GM12878 (cell line): ENCODE data around the gene PAQR7. TPM values are rescaled to one million over a fixed set of nuclear protein-coding genes. Genes with fewer than 3 reads are reported as not detected.

Source experiments
- JUND ChIP-seq: IDR thresholded peaks from 2 replicates; pipeline ENCODE4 v1.6.1; 2012; ENCODE audit warnings: low read depth, mild to moderate bottlenecking, low read length, improper control_type of control experiment, moderate library complexity
- KAT2A ChIP-seq: conservative IDR thresholded peaks from 2 replicates; pipeline ENCODE4 v1.6.1; 2011; ENCODE audit warnings: low read depth, low read length; ENCODE audit not compliant: control insufficient read depth
- MYC ChIP-seq: IDR thresholded peaks from 2 replicates; pipeline ENCODE4 v1.6.1; 2011; ENCODE audit warnings: mild to moderate bottlenecking, low read length, moderate library complexity, inconsistent platforms; ENCODE audit not compliant: insufficient read depth, insufficient replicate concordance, insufficient read length, severe bottlenecking
- PML ChIP-seq: IDR thresholded peaks from 2 replicates; pipeline ENCODE4 v1.6.1; 2012; ENCODE audit warnings: low read length, inconsistent platforms
- polyA plus RNA-seq, 11 experiments: library from polyadenylated mRNA; depleted of rRNA in 4 of 11; unstranded in 6 of 11; stranded (reverse) in 5 of 11; fragments of >200 nt; fragmentation: Nextera tagmentation in 4 of 11; fragmentation: Illumina TruSeq in 1 of 11; extraction: Ambion mirVana in 4 of 11; extraction: Trizol in 1 of 11; gene quantifications; 1 replicate in 1 of 11; 2 replicates in 10 of 11; pipeline versions ENCODE4 v1.2.1 to v1.2.3, GENCODE V29; 2011 to 2016; ENCODE audit warnings: inconsistent platforms in 2 of 11, missing spikeins in 2 of 11, low read depth in 1 of 11
- total RNA-seq, 4 experiments: library from RNA; depleted of rRNA in 3 of 4; stranded (reverse); fragments of >200 nt in 3 of 4; fragmentation: Illumina TruSeq in 1 of 4; extraction: Trizol in 1 of 4; gene quantifications; 2 replicates each; pipeline versions ENCODE4 v1.2.1 to v1.2.3, GENCODE V29; 2013 to 2021
- TF ChIP-seq, protein P1 (sequence below): fragments of 450-650 bp; formaldehyde crosslinking; IDR thresholded peaks from 2 replicates; pipeline ENCODE4 v1.5.0; 2022; ENCODE audit warnings: mild to moderate bottlenecking, missing genetic modification characterization
- TF ChIP-seq, protein P2 (sequence below): fragments of 450-650 bp; IDR thresholded peaks from 2 replicates; pipeline ENCODE4 v1.6.1; 2018; ENCODE audit warnings: mild to moderate bottlenecking, low read depth, moderate library complexity; ENCODE audit not compliant: partially characterized antibody
- TF ChIP-seq, protein P3 (sequence below): fragments of 150-350 bp; IDR thresholded peaks from 2 replicates; pipeline ENCODE4 v1.6.1; 2016; ENCODE audit warnings: low read depth, low read length

The PAQR7 gene
- total and polyA plus RNA-seq, 10 of the 15 experiments (the other 5 are each of a cell fraction or from before 2014, with no cell fraction given) = 1.1 to 8.8 (median 5.2) TPM

DNA sequence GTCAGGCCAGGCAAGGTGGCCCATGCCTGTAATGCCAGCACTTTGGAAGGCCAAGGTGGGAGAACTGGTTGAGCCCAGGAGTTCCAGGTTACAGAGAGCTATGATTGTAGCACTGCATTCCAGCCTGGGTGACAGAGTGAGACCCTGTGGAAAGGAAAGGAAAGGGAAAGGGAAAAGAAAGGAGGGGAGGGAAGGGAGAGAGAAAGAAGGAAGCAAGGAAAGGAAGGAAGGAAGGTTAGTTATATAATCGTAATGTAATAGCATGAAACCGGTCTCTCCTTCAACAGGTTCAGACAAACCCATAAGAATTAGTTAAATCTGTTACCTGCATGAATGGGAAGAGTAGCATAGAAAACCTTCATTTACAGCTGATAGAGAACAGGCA is 1.2 kb upstream of the PAQR7 start (continued):
- TF ChIP-seq, protein P1, sequence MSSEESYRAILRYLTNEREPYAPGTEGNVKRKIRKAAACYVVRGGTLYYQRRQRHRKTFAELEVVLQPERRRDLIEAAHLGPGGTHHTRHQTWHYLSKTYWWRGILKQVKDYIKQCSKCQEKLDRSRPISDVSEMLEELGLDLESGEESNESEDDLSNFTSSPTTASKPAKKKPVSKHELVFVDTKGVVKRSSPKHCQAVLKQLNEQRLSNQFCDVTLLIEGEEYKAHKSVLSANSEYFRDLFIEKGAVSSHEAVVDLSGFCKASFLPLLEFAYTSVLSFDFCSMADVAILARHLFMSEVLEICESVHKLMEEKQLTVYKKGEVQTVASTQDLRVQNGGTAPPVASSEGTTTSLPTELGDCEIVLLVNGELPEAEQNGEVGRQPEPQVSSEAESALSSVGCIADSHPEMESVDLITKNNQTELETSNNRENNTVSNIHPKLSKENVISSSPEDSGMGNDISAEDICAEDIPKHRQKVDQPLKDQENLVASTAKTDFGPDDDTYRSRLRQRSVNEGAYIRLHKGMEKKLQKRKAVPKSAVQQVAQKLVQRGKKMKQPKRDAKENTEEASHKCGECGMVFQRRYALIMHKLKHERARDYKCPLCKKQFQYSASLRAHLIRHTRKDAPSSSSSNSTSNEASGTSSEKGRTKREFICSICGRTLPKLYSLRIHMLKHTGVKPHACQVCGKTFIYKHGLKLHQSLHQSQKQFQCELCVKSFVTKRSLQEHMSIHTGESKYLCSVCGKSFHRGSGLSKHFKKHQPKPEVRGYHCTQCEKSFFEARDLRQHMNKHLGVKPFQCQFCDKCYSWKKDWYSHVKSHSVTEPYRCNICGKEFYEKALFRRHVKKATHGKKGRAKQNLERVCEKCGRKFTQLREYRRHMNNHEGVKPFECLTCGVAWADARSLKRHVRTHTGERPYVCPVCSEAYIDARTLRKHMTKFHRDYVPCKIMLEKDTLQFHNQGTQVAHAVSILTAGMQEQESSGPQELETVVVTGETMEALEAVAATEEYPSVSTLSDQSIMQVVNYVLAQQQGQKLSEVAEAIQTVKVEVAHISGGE (CRISPR knock-in tag) = no peak
- TF ChIP-seq MYC (no peak), PML (no peak), JUND (no peak), KAT2A (no peak)
- TF ChIP-seq, protein P2, sequence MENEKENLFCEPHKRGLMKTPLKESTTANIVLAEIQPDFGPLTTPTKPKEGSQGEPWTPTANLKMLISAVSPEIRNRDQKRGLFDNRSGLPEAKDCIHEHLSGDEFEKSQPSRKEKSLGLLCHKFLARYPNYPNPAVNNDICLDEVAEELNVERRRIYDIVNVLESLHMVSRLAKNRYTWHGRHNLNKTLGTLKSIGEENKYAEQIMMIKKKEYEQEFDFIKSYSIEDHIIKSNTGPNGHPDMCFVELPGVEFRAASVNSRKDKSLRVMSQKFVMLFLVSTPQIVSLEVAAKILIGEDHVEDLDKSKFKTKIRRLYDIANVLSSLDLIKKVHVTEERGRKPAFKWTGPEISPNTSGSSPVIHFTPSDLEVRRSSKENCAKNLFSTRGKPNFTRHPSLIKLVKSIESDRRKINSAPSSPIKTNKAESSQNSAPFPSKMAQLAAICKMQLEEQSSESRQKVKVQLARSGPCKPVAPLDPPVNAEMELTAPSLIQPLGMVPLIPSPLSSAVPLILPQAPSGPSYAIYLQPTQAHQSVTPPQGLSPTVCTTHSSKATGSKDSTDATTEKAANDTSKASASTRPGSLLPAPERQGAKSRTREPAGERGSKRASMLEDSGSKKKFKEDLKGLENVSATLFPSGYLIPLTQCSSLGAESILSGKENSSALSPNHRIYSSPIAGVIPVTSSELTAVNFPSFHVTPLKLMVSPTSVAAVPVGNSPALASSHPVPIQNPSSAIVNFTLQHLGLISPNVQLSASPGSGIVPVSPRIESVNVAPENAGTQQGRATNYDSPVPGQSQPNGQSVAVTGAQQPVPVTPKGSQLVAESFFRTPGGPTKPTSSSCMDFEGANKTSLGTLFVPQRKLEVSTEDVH = no peak
- TF ChIP-seq, protein P3, sequence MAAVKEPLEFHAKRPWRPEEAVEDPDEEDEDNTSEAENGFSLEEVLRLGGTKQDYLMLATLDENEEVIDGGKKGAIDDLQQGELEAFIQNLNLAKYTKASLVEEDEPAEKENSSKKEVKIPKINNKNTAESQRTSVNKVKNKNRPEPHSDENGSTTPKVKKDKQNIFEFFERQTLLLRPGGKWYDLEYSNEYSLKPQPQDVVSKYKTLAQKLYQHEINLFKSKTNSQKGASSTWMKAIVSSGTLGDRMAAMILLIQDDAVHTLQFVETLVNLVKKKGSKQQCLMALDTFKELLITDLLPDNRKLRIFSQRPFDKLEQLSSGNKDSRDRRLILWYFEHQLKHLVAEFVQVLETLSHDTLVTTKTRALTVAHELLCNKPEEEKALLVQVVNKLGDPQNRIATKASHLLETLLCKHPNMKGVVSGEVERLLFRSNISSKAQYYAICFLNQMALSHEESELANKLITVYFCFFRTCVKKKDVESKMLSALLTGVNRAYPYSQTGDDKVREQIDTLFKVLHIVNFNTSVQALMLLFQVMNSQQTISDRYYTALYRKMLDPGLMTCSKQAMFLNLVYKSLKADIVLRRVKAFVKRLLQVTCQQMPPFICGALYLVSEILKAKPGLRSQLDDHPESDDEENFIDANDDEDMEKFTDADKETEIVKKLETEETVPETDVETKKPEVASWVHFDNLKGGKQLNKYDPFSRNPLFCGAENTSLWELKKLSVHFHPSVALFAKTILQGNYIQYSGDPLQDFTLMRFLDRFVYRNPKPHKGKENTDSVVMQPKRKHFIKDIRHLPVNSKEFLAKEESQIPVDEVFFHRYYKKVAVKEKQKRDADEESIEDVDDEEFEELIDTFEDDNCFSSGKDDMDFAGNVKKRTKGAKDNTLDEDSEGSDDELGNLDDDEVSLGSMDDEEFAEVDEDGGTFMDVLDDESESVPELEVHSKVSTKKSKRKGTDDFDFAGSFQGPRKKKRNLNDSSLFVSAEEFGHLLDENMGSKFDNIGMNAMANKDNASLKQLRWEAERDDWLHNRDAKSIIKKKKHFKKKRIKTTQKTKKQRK = no peak
